ENCODE data around the gene WLS.

DNA sequence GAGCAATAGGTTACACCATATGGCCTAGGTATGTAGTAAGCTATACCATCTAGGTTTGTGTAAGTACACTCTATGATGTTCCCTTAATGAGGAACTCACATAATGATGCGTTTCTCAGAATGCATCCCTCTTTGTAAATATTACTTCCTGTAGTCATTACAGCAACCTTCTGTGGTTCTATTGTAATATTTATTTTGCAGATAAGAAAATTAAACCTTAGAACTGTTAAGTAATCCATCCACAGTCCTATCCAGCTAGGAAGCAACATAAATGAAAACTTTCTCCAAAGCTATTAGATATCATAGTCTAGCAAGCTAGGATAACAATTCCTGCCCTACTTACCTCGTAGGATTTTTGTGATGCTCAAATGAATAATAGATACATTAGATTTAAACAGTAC, 88.7 kb downstream of the WLS start:
- TF ChIP-seq, protein P1, sequence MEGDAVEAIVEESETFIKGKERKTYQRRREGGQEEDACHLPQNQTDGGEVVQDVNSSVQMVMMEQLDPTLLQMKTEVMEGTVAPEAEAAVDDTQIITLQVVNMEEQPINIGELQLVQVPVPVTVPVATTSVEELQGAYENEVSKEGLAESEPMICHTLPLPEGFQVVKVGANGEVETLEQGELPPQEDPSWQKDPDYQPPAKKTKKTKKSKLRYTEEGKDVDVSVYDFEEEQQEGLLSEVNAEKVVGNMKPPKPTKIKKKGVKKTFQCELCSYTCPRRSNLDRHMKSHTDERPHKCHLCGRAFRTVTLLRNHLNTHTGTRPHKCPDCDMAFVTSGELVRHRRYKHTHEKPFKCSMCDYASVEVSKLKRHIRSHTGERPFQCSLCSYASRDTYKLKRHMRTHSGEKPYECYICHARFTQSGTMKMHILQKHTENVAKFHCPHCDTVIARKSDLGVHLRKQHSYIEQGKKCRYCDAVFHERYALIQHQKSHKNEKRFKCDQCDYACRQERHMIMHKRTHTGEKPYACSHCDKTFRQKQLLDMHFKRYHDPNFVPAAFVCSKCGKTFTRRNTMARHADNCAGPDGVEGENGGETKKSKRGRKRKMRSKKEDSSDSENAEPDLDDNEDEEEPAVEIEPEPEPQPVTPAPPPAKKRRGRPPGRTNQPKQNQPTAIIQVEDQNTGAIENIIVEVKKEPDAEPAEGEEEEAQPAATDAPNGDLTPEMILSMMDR (IDR thresholded peaks at IDR 0.05; ENCODE audit: insufficient read depth, low read length, poor library complexity, severe bottlenecking), result no peak
- no peak for TF ChIP-seq EZH2phosphoT487 (conservative IDR thresholded peaks at IDR 0.05; ENCODE audit: low read length)

Measured in SU-DHL-6 (cell line).